Dendritic cell treated with granulocyte-macrophage colony-stimulating factor and Interleukin-4, amounts not matched to agents 40 ng/mL and 50 ng/mL, for 4 days (primary cell): ENCODE data around the gene PNPLA8.
"Not testable (repeated sequence)": the region's sequence is repeated elsewhere in the genome, so short reads cannot be mapped to it uniquely, and the experiment has no call there.

Source experiments
- H3K27ac Mint-ChIP-seq: one replicate; pipeline ENCODE4 v1.8.0; 2022; ENCODE audit warnings: mild to moderate bottlenecking, mixed read lengths
- H3K27me3 Mint-ChIP-seq: one replicate; pipeline ENCODE4 v1.8.0; 2022; ENCODE audit warnings: mild to moderate bottlenecking, mixed read lengths
- H3K36me3 Mint-ChIP-seq: one replicate; pipeline ENCODE4 v1.8.0; 2022; ENCODE audit warnings: low read depth, mixed read lengths
- H3K4me1 Mint-ChIP-seq: one replicate; pipeline ENCODE4 v1.8.0; 2022; ENCODE audit warnings: low read depth, mixed read lengths
- H3K4me3 Mint-ChIP-seq: one replicate; pipeline ENCODE4 v1.8.0; 2022; ENCODE audit warnings: mild to moderate bottlenecking, moderate library complexity, mixed read lengths
- H3K9me3 Mint-ChIP-seq: one replicate; pipeline ENCODE4 v1.8.0; 2022; ENCODE audit warnings: mixed read lengths
- intact Hi-C: fragments of 100-400 bp; cut with micrococcal nuclease; formaldehyde crosslinking; loops from one replicate; pipeline ENCODE4 v1.15.0; 2022

The PNPLA8 gene

DNA sequence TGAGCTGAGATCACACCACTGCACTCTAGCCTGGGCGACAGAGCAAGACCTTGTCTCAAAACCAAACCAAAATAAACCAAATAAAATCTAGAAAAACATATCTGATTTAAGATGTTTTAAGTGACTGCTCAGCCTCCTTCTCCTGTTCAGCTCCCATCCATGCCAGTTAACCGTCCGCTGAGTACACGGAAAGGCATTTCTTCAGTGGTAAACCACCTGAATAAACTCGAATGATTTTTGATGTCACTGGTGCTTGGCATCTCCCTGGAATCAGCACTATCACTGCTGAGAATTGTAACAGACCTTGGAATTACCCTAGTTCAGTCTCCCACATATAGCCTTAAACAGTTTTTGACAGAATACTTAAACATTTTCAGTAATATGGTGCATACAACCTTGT lies 45.6 kb downstream of the PNPLA8 start:
- Mint-ChIP-seq H3K4me1 (no peaks in the 10 kb centered on the region), H3K9me3 (no peaks in the 10 kb centered on the region), H3K36me3 (peaks cover 76% of the 10 kb centered on the region), H3K27me3 (no peaks in the 10 kb centered on the region), H3K4me3 (no peak overlapping the region), H3K27ac (no peak overlapping the region)
- intact Hi-C loops = no loop called here

DNA sequence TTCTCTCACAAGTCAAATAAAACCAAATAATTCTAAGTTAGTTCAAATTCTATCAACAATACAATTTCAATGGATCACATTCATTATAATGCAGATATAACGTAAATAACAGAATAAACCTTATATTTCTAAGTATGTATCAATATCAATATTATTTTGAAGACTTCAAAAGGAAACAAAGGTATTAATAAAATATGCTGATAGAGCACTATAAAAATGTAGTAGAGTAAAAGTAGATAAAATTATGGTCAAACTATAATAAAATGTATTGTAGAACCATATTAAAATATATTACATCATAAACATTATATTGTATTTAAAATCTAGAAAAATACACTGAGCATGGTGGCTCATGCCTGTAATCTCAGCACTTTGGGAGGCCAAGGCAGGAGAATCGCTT lies 46.2 kb downstream of the PNPLA8 start:
- Mint-ChIP-seq H3K4me3 (no peak overlapping the region), H3K9me3 (no peaks in the 10 kb centered on the region), H3K27ac (no peak overlapping the region), H3K4me1 (no peaks in the 10 kb centered on the region), H3K36me3 (peaks cover 76% of the 10 kb centered on the region), H3K27me3 (no peaks in the 10 kb centered on the region)
- intact Hi-C loops = no loop called here

DNA sequence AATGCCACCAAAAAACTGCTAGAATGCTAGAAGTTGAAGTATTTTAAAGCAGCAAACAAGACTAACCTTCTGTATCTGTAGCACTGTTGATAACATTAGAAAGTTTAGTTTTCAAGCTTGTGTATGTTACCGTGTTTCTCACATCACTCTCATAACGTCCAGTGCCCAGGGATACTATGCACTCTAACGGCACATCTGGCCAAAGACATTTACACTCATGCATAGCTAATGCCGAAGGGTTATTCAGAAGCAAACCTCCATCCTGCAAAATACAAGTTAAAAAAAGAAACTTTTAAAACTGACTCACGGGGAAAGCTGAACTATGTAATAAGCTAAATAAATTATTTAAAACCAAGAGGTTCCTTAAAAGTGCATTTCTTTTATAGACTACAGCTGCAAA lies 46.8 kb downstream of the PNPLA8 start:
- Mint-ChIP-seq H3K27ac (no peak overlapping the region), H3K4me1 (no peaks in the 10 kb centered on the region), H3K27me3 (no peaks in the 10 kb centered on the region), H3K4me3 (no peak overlapping the region), H3K36me3 (peaks cover 74% of the 10 kb centered on the region), H3K9me3 (no peaks in the 10 kb centered on the region)
- intact Hi-C loops = no loop called here

DNA sequence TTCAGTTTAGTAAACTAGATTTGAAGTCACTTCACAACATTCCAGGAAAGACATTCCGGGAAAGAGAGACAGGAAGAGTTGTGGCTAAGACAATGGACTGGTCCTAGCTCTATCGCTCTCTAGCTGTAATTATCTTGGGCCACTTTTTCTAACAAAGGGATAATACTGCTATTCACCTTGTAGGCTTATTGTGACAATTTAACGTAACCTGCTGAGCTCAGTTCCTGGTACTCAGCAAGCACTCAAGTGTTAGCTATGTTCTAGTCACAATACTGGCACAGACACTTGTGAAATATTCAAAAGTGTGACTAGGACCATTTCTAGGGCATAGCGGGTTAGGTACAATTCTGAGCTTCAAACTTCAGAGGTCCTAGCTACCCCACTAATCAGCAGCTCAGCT lies 57.7 kb downstream of the PNPLA8 start:
- intact Hi-C loops = no loop called here
- no peaks in the 10 kb centered on the region for H3K4me1 Mint-ChIP-seq
- peaks cover 5% of the 10 kb centered on the region for H3K27me3 Mint-ChIP-seq
- peaks cover 16% of the 10 kb centered on the region for H3K36me3 Mint-ChIP-seq
- H3K9me3 Mint-ChIP-seq = no peaks in the 10 kb centered on the region
- no peak overlapping the region for H3K4me3 Mint-ChIP-seq
- no peak overlapping the region for H3K27ac Mint-ChIP-seq

DNA sequence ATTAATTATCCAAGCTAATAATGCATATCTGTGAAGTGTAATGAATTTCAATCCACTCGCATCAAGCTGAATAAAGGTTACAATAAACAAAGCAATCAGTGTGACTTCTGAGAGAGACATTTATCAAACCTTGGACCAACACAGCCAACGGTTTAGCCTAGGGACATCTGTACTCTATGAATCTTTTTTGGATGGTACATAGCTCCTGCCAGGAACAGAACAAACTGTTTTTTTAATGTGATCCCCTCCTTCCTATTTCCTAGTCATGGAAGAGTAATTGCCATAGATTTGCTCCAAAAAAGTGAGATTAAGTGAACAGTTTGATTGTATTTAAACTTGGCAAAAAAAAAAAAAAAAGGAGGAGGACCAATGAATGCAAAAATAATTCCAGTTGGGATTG lies 58.5 kb downstream of the PNPLA8 start:
- no peaks in the 10 kb centered on the region for H3K9me3 Mint-ChIP-seq

DNA sequence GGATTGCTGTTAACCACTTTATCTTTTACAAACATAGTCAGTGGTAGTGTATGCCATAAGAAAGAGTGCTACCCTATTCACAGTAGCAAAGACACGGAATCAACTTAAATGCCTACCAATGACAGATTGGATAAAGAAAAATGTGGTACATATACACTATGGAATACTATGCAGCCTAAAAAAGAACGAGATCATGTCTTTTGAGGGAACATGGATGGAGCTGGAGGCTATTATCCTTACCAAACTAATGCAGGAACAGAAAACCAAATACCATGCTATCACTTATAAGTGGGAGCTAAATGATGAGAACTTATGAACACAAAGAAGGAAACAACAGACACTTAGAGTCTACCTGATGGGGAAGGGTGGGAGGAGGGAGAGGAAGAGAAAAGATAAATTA lies 59.6 kb downstream of the PNPLA8 start:
- H3K4me3 Mint-ChIP-seq, intact Hi-C loops, H3K36me3 Mint-ChIP-seq, H3K9me3 Mint-ChIP-seq, H3K4me1 Mint-ChIP-seq, H3K27ac Mint-ChIP-seq: not testable (repeated sequence)
- H3K27me3 Mint-ChIP-seq = peaks cover 16% of the 10 kb centered on the region

More for the DNA sequence above, 58.5 kb downstream of the PNPLA8 start:
- Mint-ChIP-seq H3K4me3 (no peak overlapping the region), H3K36me3 (peaks cover 9% of the 10 kb centered on the region), H3K27ac (no peak overlapping the region), H3K27me3 (peaks cover 10% of the 10 kb centered on the region), H3K4me1 (no peaks in the 10 kb centered on the region)
- intact Hi-C loops = no loop called here

DNA sequence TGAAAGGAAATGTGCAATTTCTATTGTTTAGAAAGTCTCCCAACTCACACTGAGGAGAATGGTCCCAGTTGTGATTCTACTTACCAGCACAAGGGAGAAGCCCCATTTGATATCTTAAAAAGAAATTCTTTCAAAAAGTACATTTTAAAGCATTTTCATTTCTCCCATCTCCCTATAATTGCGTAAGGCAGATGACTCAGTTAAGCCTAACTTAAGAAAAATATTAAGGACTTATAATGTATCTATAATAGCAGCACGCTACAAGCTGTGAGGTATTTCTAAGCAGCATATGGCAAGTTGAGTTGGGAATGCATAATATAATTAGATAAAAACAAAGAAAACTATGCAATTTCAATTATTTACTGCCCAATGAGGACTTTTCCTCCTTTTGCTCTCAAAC lies 61.2 kb downstream of the PNPLA8 start:
- Mint-ChIP-seq H3K4me3 (no peak overlapping the region), H3K27ac (no peak overlapping the region), H3K36me3 (no peaks in the 10 kb centered on the region), H3K9me3 (no peaks in the 10 kb centered on the region), H3K4me1 (no peaks in the 10 kb centered on the region), H3K27me3 (peaks cover 28% of the 10 kb centered on the region)
- intact Hi-C loops = no loop called here

DNA sequence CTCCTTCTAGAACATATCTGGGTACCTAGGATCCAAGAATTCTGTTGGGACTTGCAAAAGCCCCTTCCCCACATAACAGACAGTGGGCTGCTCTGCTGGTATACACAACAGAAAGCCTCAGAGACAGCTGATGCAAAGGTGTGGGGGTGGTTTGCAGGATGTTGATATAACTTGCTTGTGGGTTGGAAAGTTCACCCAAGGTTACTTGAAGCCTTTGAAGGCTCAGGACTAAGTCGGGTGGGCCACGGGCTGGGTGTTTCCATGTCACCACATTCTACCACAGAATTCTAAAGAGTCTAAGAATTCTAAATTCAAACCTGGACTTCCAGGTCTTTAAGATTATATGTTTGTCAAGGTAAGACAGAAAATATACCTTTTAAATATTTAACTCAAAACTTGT lies 62.3 kb downstream of the PNPLA8 start:
- Mint-ChIP-seq H3K27me3 (peaks cover 37% of the 10 kb centered on the region), H3K27ac (no peak overlapping the region), H3K4me3 (no peak overlapping the region), H3K4me1 (no peaks in the 10 kb centered on the region), H3K36me3 (no peaks in the 10 kb centered on the region), H3K9me3 (no peaks in the 10 kb centered on the region)
- intact Hi-C loops = no loop called here

DNA sequence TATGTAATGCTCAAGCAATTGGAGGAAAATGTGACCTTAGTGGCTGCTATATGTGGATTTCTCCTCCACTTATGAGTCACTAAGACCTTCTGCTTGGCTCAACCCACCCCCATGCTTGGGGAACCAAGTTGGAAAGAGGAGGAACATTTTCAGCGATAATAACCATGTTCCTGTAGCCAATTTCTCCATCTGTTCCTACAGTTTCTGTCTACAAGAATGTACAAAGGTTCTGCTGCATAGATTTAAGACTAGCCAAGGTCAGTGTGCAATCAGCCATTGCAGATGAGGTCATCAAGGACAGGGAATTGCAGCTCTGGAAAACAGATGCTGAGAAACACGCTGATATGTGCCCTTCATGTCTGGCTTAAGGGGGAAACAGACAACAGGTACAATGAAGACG lies 64.1 kb downstream of the PNPLA8 start:
- no peak overlapping the region for H3K4me3 Mint-ChIP-seq
- no peaks in the 10 kb centered on the region for H3K4me1 Mint-ChIP-seq
- no peaks in the 10 kb centered on the region for H3K9me3 Mint-ChIP-seq
- H3K27ac Mint-ChIP-seq = no peak overlapping the region
- H3K36me3 Mint-ChIP-seq = no peaks in the 10 kb centered on the region
- H3K27me3 Mint-ChIP-seq = peaks cover 52% of the 10 kb centered on the region
- intact Hi-C loops = no loop called here

DNA sequence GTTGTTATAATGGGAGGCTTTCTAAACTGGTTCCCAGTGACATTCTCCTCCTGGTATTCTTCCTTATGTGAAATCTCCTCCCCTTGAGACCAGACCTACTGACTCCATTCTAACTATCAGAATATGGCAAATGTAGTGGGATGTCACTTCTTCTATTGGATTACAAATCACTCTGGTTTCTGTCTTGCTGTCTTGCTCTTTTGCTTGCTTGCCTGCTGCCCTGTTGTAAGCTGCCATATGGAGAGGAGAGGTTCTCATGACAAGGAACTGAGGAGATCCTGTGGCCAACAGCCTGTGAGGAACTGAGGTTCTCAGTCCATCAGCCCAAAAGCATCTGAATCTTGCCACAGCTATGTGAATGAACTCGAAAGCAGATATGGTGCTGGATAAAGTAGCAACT lies 65.0 kb downstream of the PNPLA8 start:
- peaks cover 2% of the 10 kb centered on the region for H3K4me1 Mint-ChIP-seq
- peaks cover 57% of the 10 kb centered on the region for H3K27me3 Mint-ChIP-seq
- H3K27ac Mint-ChIP-seq = no peak overlapping the region
- no peaks in the 10 kb centered on the region for H3K9me3 Mint-ChIP-seq
- no peaks in the 10 kb centered on the region for H3K36me3 Mint-ChIP-seq
- intact Hi-C loops = no loop called here
- no peak overlapping the region for H3K4me3 Mint-ChIP-seq

DNA sequence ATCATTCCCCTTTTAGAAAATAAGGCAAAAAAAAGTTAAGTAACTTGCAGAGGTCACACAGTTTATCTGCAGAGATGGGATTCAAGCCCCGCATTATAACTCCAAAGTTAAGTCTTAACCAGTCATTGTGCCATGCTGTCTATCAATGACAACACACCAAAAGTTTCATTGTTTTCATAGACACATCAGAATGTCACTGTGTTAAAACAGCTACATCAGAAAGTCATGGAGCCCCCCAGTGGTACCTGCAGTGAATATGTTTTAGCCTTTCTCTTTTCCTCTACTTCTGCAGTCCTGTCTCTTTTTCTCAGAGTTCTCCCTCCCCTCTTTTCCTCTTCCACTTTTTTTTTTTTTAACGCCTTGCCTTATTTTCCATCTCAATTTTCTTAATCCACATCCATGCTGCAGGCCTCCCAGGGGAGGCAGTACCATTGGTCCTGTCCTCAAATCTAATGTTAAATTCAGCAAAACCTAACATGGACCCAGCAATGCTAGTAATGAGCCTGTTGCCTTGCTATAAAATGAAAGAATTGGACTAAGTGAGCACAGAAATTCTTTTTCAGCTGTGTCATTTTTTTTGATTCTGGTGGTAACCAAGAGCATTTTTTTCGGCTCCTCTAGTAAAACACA lies 65.9 kb downstream of the PNPLA8 start:
- no peak overlapping the region for H3K4me3 Mint-ChIP-seq
- intact Hi-C loops = no loop called here
- peaks cover 65% of the 10 kb centered on the region for H3K27me3 Mint-ChIP-seq
- H3K36me3 Mint-ChIP-seq = no peaks in the 10 kb centered on the region
- H3K4me1 Mint-ChIP-seq = peaks cover 5% of the 10 kb centered on the region
- no peaks in the 10 kb centered on the region for H3K9me3 Mint-ChIP-seq
- no peak overlapping the region for H3K27ac Mint-ChIP-seq

DNA sequence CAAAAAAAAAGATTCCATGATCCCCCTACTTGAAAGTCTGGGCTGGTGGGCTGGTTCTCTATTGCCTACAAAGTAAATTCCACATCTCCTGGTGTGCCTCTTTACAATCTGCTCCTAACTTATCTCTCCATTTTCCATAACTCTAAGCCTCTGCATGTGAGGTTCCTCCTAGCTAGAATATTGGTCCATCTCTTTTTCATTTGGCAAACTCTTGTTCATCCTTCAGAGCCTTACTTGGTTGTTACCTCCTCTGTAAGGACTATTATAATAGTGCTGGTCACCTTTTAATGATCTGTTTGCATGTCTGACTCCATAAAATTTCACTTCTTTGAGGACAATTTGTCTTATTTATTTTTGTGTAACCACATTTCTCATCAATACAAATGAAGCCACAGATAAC lies 68.1 kb downstream of the PNPLA8 start:
- Mint-ChIP-seq H3K4me3 (no peak overlapping the region), H3K27me3 (peaks cover 79% of the 10 kb centered on the region), H3K9me3 (no peaks in the 10 kb centered on the region), H3K36me3 (no peaks in the 10 kb centered on the region), H3K4me1 (peaks cover 11% of the 10 kb centered on the region), H3K27ac (no peak overlapping the region)
- intact Hi-C loops = no loop called here

DNA sequence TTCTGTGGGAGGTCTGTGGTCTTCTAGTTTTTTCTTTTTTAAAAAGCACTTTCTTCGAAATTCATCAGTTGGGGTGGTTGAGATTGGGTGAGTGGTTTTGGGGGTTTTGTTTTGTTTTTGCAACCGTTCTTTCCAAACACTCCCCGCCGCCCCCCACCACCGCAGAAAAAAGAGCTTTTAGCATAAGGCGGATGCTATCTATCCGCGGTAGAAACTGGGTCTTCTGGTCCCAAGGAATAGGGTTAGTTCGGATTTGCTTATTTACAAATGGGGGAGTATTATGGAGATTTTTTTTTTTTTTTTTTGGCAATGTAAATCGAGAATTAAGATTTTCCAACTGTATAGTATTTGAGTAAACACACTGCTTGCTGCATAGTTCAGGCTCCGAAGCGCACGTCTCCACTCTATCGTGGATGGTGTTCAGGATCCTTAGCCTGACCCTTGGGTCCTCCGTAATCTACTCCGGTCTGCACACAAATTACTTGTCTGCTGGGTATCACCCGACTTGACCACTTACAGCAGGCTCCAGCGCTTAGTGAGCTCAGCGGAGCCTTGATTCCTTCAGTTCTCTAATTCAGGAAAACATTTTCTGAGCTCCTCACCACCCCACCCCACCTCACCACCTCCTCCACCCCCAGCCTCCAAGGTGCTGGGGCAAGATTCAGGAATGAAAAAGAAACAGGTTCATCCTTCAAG lies 68.9 kb downstream of the PNPLA8 start:
- Mint-ChIP-seq H3K36me3 (no peaks in the 10 kb centered on the region), H3K9me3 (no peaks in the 10 kb centered on the region), H3K27ac (no peak overlapping the region), H3K4me3 (no peak overlapping the region), H3K27me3 (peaks cover 79% of the 10 kb centered on the region), H3K4me1 (peaks cover 11% of the 10 kb centered on the region)
- intact Hi-C loops = no loop called here

DNA sequence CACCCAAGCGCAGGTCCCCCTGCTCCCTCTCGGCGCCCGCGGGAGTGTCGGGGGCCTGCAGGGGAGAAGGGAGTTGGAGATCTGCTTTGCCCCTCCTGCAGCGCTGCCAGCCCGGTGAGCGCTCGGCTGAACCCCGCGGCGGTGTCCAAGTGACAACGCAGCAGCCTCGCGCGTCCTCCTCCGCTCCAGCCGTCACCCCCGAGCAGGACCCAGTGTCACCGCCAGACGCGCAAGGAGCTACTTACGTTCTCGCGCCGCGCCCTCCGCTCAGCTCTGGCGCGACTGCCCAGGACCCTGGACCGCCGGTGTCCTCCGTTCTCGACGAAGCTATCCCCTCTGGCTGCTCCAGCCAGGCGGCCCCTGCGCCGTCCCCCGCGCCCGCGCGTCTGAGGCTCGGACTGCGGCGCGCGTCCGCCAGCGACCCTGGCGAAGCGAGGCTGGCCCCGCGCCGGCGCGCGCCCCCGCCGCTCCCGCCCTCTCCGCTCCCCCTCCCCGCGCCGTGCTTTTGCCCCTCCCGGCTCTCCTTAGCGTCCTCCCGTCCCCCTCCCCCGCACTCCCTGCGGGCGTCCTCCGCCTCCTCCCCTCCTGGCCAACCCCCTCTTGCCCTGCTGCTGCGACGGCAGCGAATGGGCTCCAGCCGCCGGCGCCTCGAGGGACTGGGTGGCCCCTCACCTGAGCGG lies 69.8 kb downstream of the PNPLA8 start, which contains the start of gene NRCAM:
NRCAM (minus strand) TSS at position 439 of the 680 bp plus-strand sequence. CDS start 216,372 bp downstream, outside the sequence.
- intact Hi-C loops = no loop called here
- Mint-ChIP-seq H3K27ac (no peak within 1 kb of the TSS), H3K4me3 (peak within 1 kb of the TSS; percentile 69), H3K27me3 (peaks cover 80% of the 10 kb centered on the region), H3K9me3 (no peaks in the 10 kb centered on the region), H3K36me3 (no peaks in the 10 kb centered on the region), H3K4me1 (peaks cover 11% of the 10 kb centered on the region)
